Measurements from ENCODE around the gene MLXIP.
"Not testable (repeated sequence)": the region's sequence is repeated elsewhere in the genome, so short reads cannot be mapped to it uniquely, and the experiment has no call there.

The MLXIP gene

GRCh38 chr12:122032580-122032979, 46.0 kb upstream of the MLXIP start:
- no peak for DNase-seq (ENCODE audit: low read depth)
- TF ChIP-seq CTCF (conservative IDR thresholded peaks at IDR 0.05; ENCODE audit: control insufficient read depth, insufficient read depth, low read depth, low read length), result no peak
- no peak overlapping the region for H3K4me3 ChIP-seq (ENCODE audit: control insufficient read depth, low read depth, low read length)

GRCh38 chr12:122035292-122035691, 43.3 kb upstream of the MLXIP start:
- TF ChIP-seq CTCF (conservative IDR thresholded peaks at IDR 0.05; ENCODE audit: control insufficient read depth, insufficient read depth, low read depth, low read length), result no peak
- DNase-seq (ENCODE audit: low read depth), result no peak
- no peak overlapping the region for H3K4me3 ChIP-seq (ENCODE audit: control insufficient read depth, low read depth, low read length)

- no peak overlapping the region for H3K4me3 ChIP-seq (ENCODE audit: control insufficient read depth, low read depth, low read length)
- no peak for TF ChIP-seq CTCF (conservative IDR thresholded peaks at IDR 0.05; ENCODE audit: control insufficient read depth, insufficient read depth, low read depth, low read length)
- no peak for DNase-seq (ENCODE audit: low read depth)
Measured at GRCh38 chr12:122036153-122036552, 42.4 kb upstream of the MLXIP start.

- no peak for TF ChIP-seq CTCF (conservative IDR thresholded peaks at IDR 0.05; ENCODE audit: control insufficient read depth, insufficient read depth, low read depth, low read length)
- no peak for DNase-seq (ENCODE audit: low read depth)
- H3K4me3 ChIP-seq (ENCODE audit: control insufficient read depth, low read depth, low read length), result no peak overlapping the region
Measured at GRCh38 chr12:122040579-122041386, 37.8 kb upstream of the MLXIP start.

- not testable (repeated sequence) for H3K4me3 ChIP-seq (ENCODE audit: control insufficient read depth, low read depth, low read length); DNase-seq (ENCODE audit: low read depth)
Measured at GRCh38 chr12:122041458-122041857, 37.1 kb upstream of the MLXIP start.

GRCh38 chr12:122042910-122043309, 35.6 kb upstream of the MLXIP start:
- no peak for DNase-seq (ENCODE audit: low read depth)
- TF ChIP-seq CTCF (conservative IDR thresholded peaks at IDR 0.05; ENCODE audit: control insufficient read depth, insufficient read depth, low read depth, low read length), result no peak
- no peak overlapping the region for H3K4me3 ChIP-seq (ENCODE audit: control insufficient read depth, low read depth, low read length)

GRCh38 chr12:122043476-122043875, 35.1 kb upstream of the MLXIP start:
- no peak overlapping the region for H3K4me3 ChIP-seq (ENCODE audit: control insufficient read depth, low read depth, low read length)
- DNase-seq (ENCODE audit: low read depth), result no peak
- no peak for TF ChIP-seq CTCF (conservative IDR thresholded peaks at IDR 0.05; ENCODE audit: control insufficient read depth, insufficient read depth, low read depth, low read length)

Data from fibroblast of mammary gland (primary cell).